HG02610 (cell line): ENCODE measurements around the gene FIZ1.

Experiments
- ATAC-seq: cut with Tn5 transposase; IDR thresholded peaks from one replicate; pipeline ENCODE4 v1.9.1; 2021; ENCODE audit warnings: mild to moderate bottlenecking, moderate library complexity; ENCODE audit not compliant: unreplicated experiment

FIZ1 gene

GRCh38 chr19:55614711-55615542 lies 15.6 kb upstream of the FIZ1 start:
- ATAC-seq, result no peak

GRCh38 chr19:55613930-55614710 lies 14.8 kb upstream of the FIZ1 start:
- no peak for ATAC-seq

- no peak for ATAC-seq
These were observed 14.1 kb upstream of the FIZ1 start for GRCh38 chr19:55613396-55613795.

- ATAC-seq, result no peak
These were observed 12.8 kb upstream of the FIZ1 start for GRCh38 chr19:55611983-55612645.

GRCh38 chr19:55611300-55611982 lies 12.1 kb upstream of the FIZ1 start:
- no peak for ATAC-seq

GRCh38 chr19:55609326-55609725 lies 10.0 kb upstream of the FIZ1 start:
- ATAC-seq, result no peak

- ATAC-seq, result no peak
These were observed 7.5 kb upstream of the FIZ1 start for GRCh38 chr19:55606817-55607216.

GRCh38 chr19:55606471-55606787 lies 7.1 kb upstream of the FIZ1 start:
- ATAC-seq, result no peak

GRCh38 chr19:55605637-55606470 lies 6.5 kb upstream of the FIZ1 start, which contains the start of gene ZNF865:
Gene ZNF865 (plus strand): TSS chr19:55605647. CDS start chr19:55613619, 7,972 bp downstream.
- ATAC-seq, result peak; percentile 40

- peak; percentile 61 for ATAC-seq
These were observed 5.9 kb upstream of the FIZ1 start for GRCh38 chr19:55605207-55605636.

- ATAC-seq, result no peak
These were observed 4.4 kb upstream of the FIZ1 start for GRCh38 chr19:55603581-55604292.

GRCh38 chr19:55603115-55603514 lies 3.8 kb upstream of the FIZ1 start:
- no peak for ATAC-seq

GRCh38 chr19:55602104-55603001 lies 3.0 kb upstream of the FIZ1 start:
- ATAC-seq, result no peak

GRCh38 chr19:55601084-55601483 lies 1.8 kb upstream of the FIZ1 start:
- ATAC-seq, result no peak

- ATAC-seq, result no peak
These were observed 1.3 kb upstream of the FIZ1 start for GRCh38 chr19:55600662-55601028.

- ATAC-seq, result peak; percentile 38
These were observed 735 bp upstream of the FIZ1 start, which contains the start of gene ZNF524 for GRCh38 chr19:55599842-55600661. Gene ZNF524 (plus strand): TSS chr19:55600288. CDS start chr19:55602113, 1,825 bp downstream.

- peak; percentile 53 for ATAC-seq
These were observed 424 bp downstream of the FIZ1 start for GRCh38 chr19:55598719-55599467.
